CD14-positive monocyte (primary cell): Measurements from ENCODE around the gene SLC29A1. TPM values are rescaled to one million over a fixed set of nuclear protein-coding genes. Genes with fewer than 3 reads are reported as not detected.

Source experiments
- DNase-seq, 3 donors: peaks; one replicate each; pipeline ENCODE4 v3.0.0-alpha.2; 2011 to 2022
- H2AFZ ChIP-seq: 2 replicates; pipeline ENCODE4 v1.6.0; 2012; ENCODE audit warnings: mild to moderate bottlenecking, low read depth, low read length, inconsistent platforms; ENCODE audit not compliant: insufficient read depth, poor library complexity, severe bottlenecking
- H3K27ac ChIP-seq, 2 donors: 1 replicate in 1 of 2; 2 replicates in 1 of 2; pipeline ENCODE4 v1.5.1; 2012 to 2013; ENCODE audit warnings: low read length in 2 of 2, control low read depth in 1 of 2, inconsistent platforms in 1 of 2, low read depth in 1 of 2, mild to moderate bottlenecking in 1 of 2
- H3K27me3 ChIP-seq, 2 donors: one replicate each; pipeline versions ENCODE4 v1.6.0 to v1.6.1; 2011 to 2013; ENCODE audit warnings: low read length in 2 of 2; ENCODE audit not compliant: control insufficient read depth in 2 of 2, insufficient read depth in 2 of 2
- H3K36me3 ChIP-seq, 2 donors: replicated peaks in 1 of 2; 1 replicate in 1 of 2; 2 replicates in 1 of 2; pipeline versions ENCODE4 v1.5.1 to v1.6.1; 2012 to 2013; ENCODE audit warnings: low read length in 2 of 2, control low read depth in 1 of 2, inconsistent platforms in 1 of 2, mild to moderate bottlenecking in 1 of 2; ENCODE audit not compliant: insufficient read depth in 2 of 2, control insufficient read depth in 1 of 2
- H3K4me1 ChIP-seq, 2 donors: 1 replicate in 1 of 2; 2 replicates in 1 of 2; pipeline versions ENCODE4 v1.5.1 to v1.6.1; 2012 to 2013; ENCODE audit warnings: low read length in 2 of 2, control low read depth in 1 of 2, inconsistent platforms in 1 of 2, mild to moderate bottlenecking in 1 of 2, moderate library complexity in 1 of 2; ENCODE audit not compliant: insufficient read depth in 2 of 2, control insufficient read depth in 1 of 2
- H3K4me2 ChIP-seq: replicated peaks from 2 replicates; pipeline ENCODE3; 2012; ENCODE audit warnings: low read length, moderate library complexity, mild to moderate bottlenecking; ENCODE audit not compliant: poor library complexity, severe bottlenecking; ENCODE audit errors: extremely low read depth
- H3K4me3 ChIP-seq, 3 experiments: fragments of 200-600 bp in 1 of 3; sonication (generic) in 1 of 3; replicated peaks in 1 of 3; 1 replicate in 2 of 3; 2 replicates in 1 of 3; pipeline ENCODE4 v1.5.1; 2011 to 2013; ENCODE audit warnings: low read length in 3 of 3, mild to moderate bottlenecking in 3 of 3, control low read depth in 2 of 3, low read depth in 2 of 3, inconsistent platforms in 1 of 3, moderate library complexity in 1 of 3
- H3K79me2 ChIP-seq: 2 replicates; pipeline ENCODE4 v1.6.0; 2012; ENCODE audit warnings: mild to moderate bottlenecking, control low read depth, inconsistent platforms, low read length, moderate library complexity; ENCODE audit not compliant: insufficient read depth
- H3K9ac ChIP-seq: 2 replicates; pipeline ENCODE4 v1.6.0; 2017; ENCODE audit warnings: low read length, mild to moderate bottlenecking; ENCODE audit not compliant: insufficient read depth, poor library complexity, severe bottlenecking
- H3K9me3 ChIP-seq, 2 donors: replicated peaks in 1 of 2; 1 replicate in 1 of 2; 2 replicates in 1 of 2; pipeline versions ENCODE4 v1.5.1 to v1.6.1; 2012 to 2013; ENCODE audit warnings: low read length in 2 of 2, control low read depth in 1 of 2; ENCODE audit not compliant: control insufficient read depth in 1 of 2, insufficient read depth in 1 of 2
- H4K20me1 ChIP-seq: 2 replicates; pipeline ENCODE4 v1.6.0; 2012; ENCODE audit warnings: mild to moderate bottlenecking, low read length, control low read depth, moderate library complexity; ENCODE audit not compliant: insufficient read depth
- H3K27ac Mint-ChIP-seq, 7 donors: one replicate each; pipeline ENCODE4 v1.8.0; 2020; ENCODE audit warnings: mild to moderate bottlenecking in 7 of 7, mixed read lengths in 7 of 7, moderate library complexity in 6 of 7, inconsistent platforms in 2 of 7
- H3K27me3 Mint-ChIP-seq, 3 donors: one replicate each; pipeline ENCODE4 v1.8.0; 2021 to 2022; ENCODE audit warnings: low read depth in 3 of 3, mild to moderate bottlenecking in 3 of 3, mixed read lengths in 3 of 3, moderate library complexity in 3 of 3, inconsistent platforms in 1 of 3
- H3K36me3 Mint-ChIP-seq, 2 donors: one replicate each; pipeline ENCODE4 v1.8.0; 2020; ENCODE audit warnings: mixed read lengths in 2 of 2, inconsistent platforms in 1 of 2, mild to moderate bottlenecking in 1 of 2
- H3K4me1 Mint-ChIP-seq: one replicate; pipeline ENCODE4 v1.8.0; 2020; ENCODE audit warnings: mild to moderate bottlenecking, mixed read lengths
- H3K4me3 Mint-ChIP-seq, 2 donors: one replicate each; pipeline ENCODE4 v1.8.0; 2020; ENCODE audit warnings: mild to moderate bottlenecking in 2 of 2, mixed read lengths in 2 of 2, moderate library complexity in 1 of 2
- H3K9me3 Mint-ChIP-seq, 7 donors: one replicate each; pipeline ENCODE4 v1.8.0; 2020 to 2022; ENCODE audit warnings: mixed read lengths in 7 of 7, mild to moderate bottlenecking in 6 of 7, moderate library complexity in 6 of 7, inconsistent platforms in 2 of 7
- WGBS: methylation state at CpG from one replicate; pipeline ENCODE4 v1.1.5; 2013; ENCODE audit warnings: missing lambda C conversion rate; ENCODE audit not compliant: insufficient coverage; 5-methylcytosine and 5-hydroxymethylcytosine counted together
- intact Hi-C, 2 donors: fragments of 100-400 bp; cut with micrococcal nuclease; formaldehyde crosslinking; loops; one replicate each; pipeline versions ENCODE4 v1.15.0 to v1.15.1; 2023
- polyA plus RNA-seq, 3 donors: library from polyadenylated mRNA; depleted of rRNA in 1 of 3; unstranded in 2 of 3; stranded (reverse) in 1 of 3; fragments of 300-500 nt in 2 of 3; fragments of >200 nt in 1 of 3; fragmentation: Illumina TruSeq in 2 of 3; gene quantifications; 1 replicate in 2 of 3; 2 replicates in 1 of 3; pipeline ENCODE4 v1.2.3, GENCODE V29; 2012 to 2021
- TF ChIP-seq, protein P1 (sequence below): fragments of 200-600 bp; IDR thresholded peaks from one replicate; pipeline ENCODE4 v1.8.0; 2022; ENCODE audit warnings: antibody characterized with exemption, mild to moderate bottlenecking

Gene SLC29A1
- polyA plus RNA-seq, 3 donors = 14.3 to 23.2 (median 15.0) TPM

DNA sequence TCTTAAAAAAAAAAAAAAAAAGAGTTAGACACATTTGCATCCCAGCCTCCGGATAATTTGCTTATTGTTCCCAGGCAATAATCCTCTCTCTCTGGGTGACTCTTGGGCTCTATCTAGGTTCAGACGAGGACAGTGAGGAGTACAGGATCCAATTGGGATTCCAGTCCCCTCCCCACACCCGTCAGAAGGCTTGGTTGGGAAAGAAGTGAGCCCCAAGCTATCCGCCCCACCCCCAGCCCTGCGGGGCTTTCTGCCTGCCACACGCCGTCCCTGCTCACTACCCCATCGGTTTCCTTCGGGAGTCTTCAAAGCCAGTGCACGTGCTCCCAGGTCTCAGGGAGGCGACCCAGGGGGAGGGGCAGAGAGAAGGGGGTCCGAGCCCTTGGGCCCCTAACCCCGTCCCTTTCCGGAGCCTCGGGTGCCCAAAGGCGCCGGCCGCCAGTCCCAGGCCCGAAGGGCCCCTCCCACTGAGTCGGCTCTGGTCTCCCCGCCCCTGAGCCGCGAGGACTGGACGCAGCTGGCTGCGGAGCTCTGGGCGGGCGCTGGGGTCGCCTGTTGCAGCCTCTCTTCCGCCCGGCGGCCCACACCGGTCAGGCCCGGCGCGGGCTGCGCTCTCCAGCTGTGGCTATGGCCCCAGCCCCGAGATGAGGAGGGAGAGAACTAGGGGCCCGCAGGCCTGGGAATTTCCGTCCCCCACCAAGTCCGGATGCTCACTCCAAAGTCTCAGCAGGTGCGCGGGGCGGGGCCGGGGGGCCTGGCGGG is 4.2 kb upstream of the SLC29A1 start:
- H3K27ac Mint-ChIP-seq = peak overlapping the region; percentile 76 to 97 (median 88)
- peaks cover 0 to 4% of the 10 kb centered on the region in 2 donors for H3K36me3 Mint-ChIP-seq
- H3K4me3 ChIP-seq = peak overlapping the region; percentile 24 to 78 (median 52)
- peaks cover 0 to 2% (median 0%) of the 10 kb centered on the region in 7 donors for H3K9me3 Mint-ChIP-seq
- TF ChIP-seq, protein P1, sequence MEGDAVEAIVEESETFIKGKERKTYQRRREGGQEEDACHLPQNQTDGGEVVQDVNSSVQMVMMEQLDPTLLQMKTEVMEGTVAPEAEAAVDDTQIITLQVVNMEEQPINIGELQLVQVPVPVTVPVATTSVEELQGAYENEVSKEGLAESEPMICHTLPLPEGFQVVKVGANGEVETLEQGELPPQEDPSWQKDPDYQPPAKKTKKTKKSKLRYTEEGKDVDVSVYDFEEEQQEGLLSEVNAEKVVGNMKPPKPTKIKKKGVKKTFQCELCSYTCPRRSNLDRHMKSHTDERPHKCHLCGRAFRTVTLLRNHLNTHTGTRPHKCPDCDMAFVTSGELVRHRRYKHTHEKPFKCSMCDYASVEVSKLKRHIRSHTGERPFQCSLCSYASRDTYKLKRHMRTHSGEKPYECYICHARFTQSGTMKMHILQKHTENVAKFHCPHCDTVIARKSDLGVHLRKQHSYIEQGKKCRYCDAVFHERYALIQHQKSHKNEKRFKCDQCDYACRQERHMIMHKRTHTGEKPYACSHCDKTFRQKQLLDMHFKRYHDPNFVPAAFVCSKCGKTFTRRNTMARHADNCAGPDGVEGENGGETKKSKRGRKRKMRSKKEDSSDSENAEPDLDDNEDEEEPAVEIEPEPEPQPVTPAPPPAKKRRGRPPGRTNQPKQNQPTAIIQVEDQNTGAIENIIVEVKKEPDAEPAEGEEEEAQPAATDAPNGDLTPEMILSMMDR = no peak
- H3K79me2 ChIP-seq = peaks cover 5% of the 10 kb centered on the region
- H3K36me3 ChIP-seq = no peaks in the 10 kb centered on the region
- H3K9ac ChIP-seq = peak overlapping the region; percentile 55
- peaks cover 0 to 7% of the 10 kb centered on the region in 2 donors for H3K27me3 ChIP-seq
- peak; percentile 53 to 65 (median 56) for DNase-seq
- H2AFZ ChIP-seq = peak overlapping the region; percentile 78
- H3K27me3 Mint-ChIP-seq = peaks cover 3 to 15% (median 7%) of the 10 kb centered on the region in 3 donors
- peaks cover 64% of the 10 kb centered on the region for H3K4me1 Mint-ChIP-seq
- peak overlapping the region; percentile 80 to 86 for H3K4me3 Mint-ChIP-seq
- H4K20me1 ChIP-seq = peaks cover 7% of the 10 kb centered on the region
- intact Hi-C loops = no loop called here
- H3K9me3 ChIP-seq = no peaks in the 10 kb centered on the region
- peak overlapping the region; percentile 91 for H3K4me2 ChIP-seq
- 0% methylated on average over 25 of the region's 45 CpGs for WGBS
- peak overlapping the region; percentile 72 to 88 for H3K27ac ChIP-seq
- peaks cover 68 to 74% of the 10 kb centered on the region in 2 donors for H3K4me1 ChIP-seq

DNA sequence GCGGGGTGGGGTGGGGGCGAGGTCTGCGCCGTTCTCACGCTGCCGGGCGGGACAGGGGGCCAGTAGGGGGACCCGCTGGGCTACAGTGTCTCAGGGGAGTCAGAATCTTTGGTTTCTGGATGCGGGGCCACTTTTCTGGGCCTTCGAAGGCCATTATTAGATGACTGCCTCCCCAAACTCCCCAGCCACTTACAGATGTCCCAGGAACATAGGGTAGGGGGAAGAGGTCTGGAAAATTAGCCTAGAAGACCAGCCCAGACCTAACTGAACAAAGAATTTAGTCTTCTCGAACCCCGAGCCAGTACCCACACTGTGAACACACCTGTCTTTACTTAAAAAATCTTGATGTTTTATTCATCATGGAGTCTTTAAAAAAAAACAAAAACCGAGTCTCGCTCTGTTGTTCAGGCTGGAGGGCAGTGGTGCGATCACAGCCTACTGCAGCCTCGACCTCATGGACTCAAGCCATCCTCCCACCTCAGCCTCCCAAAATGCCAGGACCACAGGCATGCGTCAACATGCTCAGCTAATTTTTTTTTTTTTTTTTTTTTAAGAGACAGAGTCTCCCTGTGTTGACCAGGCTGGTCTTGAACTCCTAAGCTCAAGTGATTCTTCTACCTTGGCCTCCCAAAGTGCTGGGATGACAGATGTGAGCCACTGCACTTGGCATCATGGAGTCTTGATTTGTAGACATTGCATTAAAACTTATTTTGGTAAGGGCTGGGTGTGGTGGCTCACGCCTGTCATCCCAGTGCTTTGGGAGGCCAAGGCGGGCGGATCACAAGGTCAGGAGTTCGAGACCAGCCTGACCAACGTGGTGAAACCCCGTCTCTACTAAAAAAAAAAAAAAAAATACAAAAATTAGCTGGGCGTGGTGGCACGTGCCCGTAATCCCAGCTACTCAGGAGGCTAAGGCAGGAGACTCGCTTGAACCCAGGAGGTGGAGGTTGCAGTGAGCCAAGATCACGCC is 3.3 kb upstream of the SLC29A1 start:
- 100% methylated on average over 4 of the region's 28 CpGs for WGBS
- peaks cover 12% of the 10 kb centered on the region for H3K79me2 ChIP-seq
- H3K36me3 ChIP-seq = no peaks in the 10 kb centered on the region
- H4K20me1 ChIP-seq = peaks cover 11% of the 10 kb centered on the region
- intact Hi-C loops = loop anchor here (2.0 to 5.0 kb wide), 3 partner anchors 17 to 93 kb away; partner anchors contain the start of genes SLC35B2 (in 2 of the 2), MRPL14 (in 1 of the 2) and TMEM63B (in 1 of the 2)
- peak overlapping the region; percentile 80 to 86 for H3K4me3 Mint-ChIP-seq
- no peak overlapping the region for H3K27ac ChIP-seq
- H3K9ac ChIP-seq = no peak overlapping the region
- peak overlapping the region in 5 of 7 donors; percentile 18 to 88 (median 56) for H3K27ac Mint-ChIP-seq
- H3K9me3 Mint-ChIP-seq = peaks cover 0 to 2% (median 0%) of the 10 kb centered on the region in 7 donors
- TF ChIP-seq, protein P1 = no peak
- no peaks in the 10 kb centered on the region for H3K9me3 ChIP-seq
- peaks cover 0 to 4% of the 10 kb centered on the region in 2 donors for H3K36me3 Mint-ChIP-seq
- H3K4me1 Mint-ChIP-seq = peaks cover 72% of the 10 kb centered on the region
- H3K4me3 ChIP-seq = peak overlapping the region; percentile 5 to 78 (median 52)
- peak overlapping the region; percentile 78 for H2AFZ ChIP-seq
- H3K4me2 ChIP-seq = peak overlapping the region; percentile 91
- peaks cover 5 to 17% (median 8%) of the 10 kb centered on the region in 3 donors for H3K27me3 Mint-ChIP-seq
- no peak for DNase-seq
- peaks cover 74 to 79% of the 10 kb centered on the region in 2 donors for H3K4me1 ChIP-seq
- H3K27me3 ChIP-seq = peaks cover 0 to 7% of the 10 kb centered on the region in 2 donors
